Neural progenitor cell (in vitro differentiated cells): ENCODE results near the gene SLC39A10. TPM values are rescaled to one million over a fixed set of nuclear protein-coding genes. Genes with fewer than 3 reads are reported as not detected.

Experiments used
- DNase-seq: peaks from one replicate; pipeline ENCODE4 v3.0.0-alpha.2; 2016; ENCODE audit warnings: low spot score
- H2AFZ ChIP-seq: fragments of 200-600 bp; sonication (generic); replicated peaks from 2 replicates; pipeline ENCODE4 v1.6.1; 2016; ENCODE audit warnings: antibody characterized with exemption
- H3F3A ChIP-seq: fragments of 200-600 bp; sonication (generic); 2 replicates; pipeline ENCODE4 v1.6.1; 2016; ENCODE audit warnings: antibody characterized with exemption, low read depth
- H3K27ac ChIP-seq: fragments of 200-600 bp; sonication (generic); 2 replicates; pipeline ENCODE4 v1.5.1; 2016; ENCODE audit warnings: mild to moderate bottlenecking
- H3K27me3 ChIP-seq: fragments of 200-600 bp; sonication (generic); 2 replicates; pipeline ENCODE4 v1.6.1; 2016; ENCODE audit warnings: mild to moderate bottlenecking, moderate library complexity
- H3K36me3 ChIP-seq: fragments of 200-600 bp; sonication (generic); 2 replicates; pipeline ENCODE4 v1.5.1; 2016
- H3K4me1 ChIP-seq: fragments of 200-600 bp; sonication (generic); 2 replicates; pipeline ENCODE4 v1.6.1; 2016; ENCODE audit warnings: mixed run types
- H3K4me2 ChIP-seq: fragments of 200-600 bp; sonication (generic); 2 replicates; pipeline ENCODE4 v1.6.1; 2016
- H3K4me3 ChIP-seq: fragments of 200-600 bp; sonication (generic); 2 replicates; pipeline ENCODE4 v1.5.1; 2016
- H3K79me2 ChIP-seq: fragments of 200-600 bp; sonication (generic); 2 replicates; pipeline ENCODE4 v1.6.1; 2016; ENCODE audit warnings: low read depth
- H3K9ac ChIP-seq: fragments of 200-600 bp; sonication (generic); 2 replicates; pipeline ENCODE4 v1.6.1; 2016
- H3K9me3 ChIP-seq: fragments of 200-600 bp; sonication (generic); 2 replicates; pipeline ENCODE4 v1.5.1; 2016; ENCODE audit warnings: low read depth
- H4K20me1 ChIP-seq: fragments of 200-600 bp; sonication (generic); 2 replicates; pipeline ENCODE4 v1.6.1; 2016; ENCODE audit warnings: low read depth
- H3K27ac Mint-ChIP-seq: 3 replicates; pipeline ENCODE4 v1.8.0; 2021; ENCODE audit warnings: mixed read lengths
- H3K27me3 Mint-ChIP-seq: 2 replicates; pipeline ENCODE4 v1.8.0; 2022; ENCODE audit warnings: low read depth, mild to moderate bottlenecking, inconsistent platforms, moderate library complexity, mixed read lengths; ENCODE audit not compliant: insufficient read depth
- H3K36me3 Mint-ChIP-seq: 3 replicates; pipeline ENCODE4 v1.8.0; 2021; ENCODE audit warnings: mixed read lengths
- H3K4me1 Mint-ChIP-seq: 3 replicates; pipeline ENCODE4 v1.8.0; 2021; ENCODE audit warnings: mixed read lengths
- H3K4me3 Mint-ChIP-seq: 3 replicates; pipeline ENCODE4 v1.8.0; 2021; ENCODE audit warnings: mild to moderate bottlenecking, moderate library complexity, mixed read lengths
- H3K9me3 Mint-ChIP-seq: 3 replicates; pipeline ENCODE4 v1.8.0; 2020; ENCODE audit warnings: mixed read lengths
- CTCF ChIP-seq: fragments of 200-600 bp; sonication (generic); IDR thresholded peaks from 2 replicates; pipeline ENCODE4 v1.5.1; 2017; ENCODE audit warnings: antibody characterized with exemption, mild to moderate bottlenecking
- EZH2 ChIP-seq: fragments of 200-600 bp; sonication (generic); IDR thresholded peaks from 2 replicates; pipeline ENCODE4 v1.6.1; 2017; ENCODE audit warnings: antibody characterized with exemption, mild to moderate bottlenecking, moderate library complexity
- EZH2phosphoT487 ChIP-seq: fragments of 200-600 bp; sonication (generic); IDR thresholded peaks from 2 replicates; pipeline ENCODE4 v1.6.1; 2017; ENCODE audit warnings: antibody characterized with exemption
- total RNA-seq: library from RNA; depleted of rRNA; stranded (reverse); fragments of >200 nt; gene quantifications from 2 replicates; pipeline ENCODE4 v1.2.3, GENCODE V29; 2015; ENCODE audit warnings: low replicate concordance

SLC39A10 gene
- total RNA-seq, 1 donor from 2014 or later, result 253 TPM

- H3K4me1 Mint-ChIP-seq, result no peaks in the 10 kb centered on the region
- no peak overlapping the region for H3K4me3 Mint-ChIP-seq
- TF ChIP-seq EZH2, result no peak
- TF ChIP-seq EZH2phosphoT487, result no peak
- no peak for TF ChIP-seq CTCF
- no peaks in the 10 kb centered on the region for H3K27me3 ChIP-seq
- H3K27ac Mint-ChIP-seq, result no peak overlapping the region
- no peak overlapping the region for H3K4me3 ChIP-seq
- H4K20me1 ChIP-seq, result no peaks in the 10 kb centered on the region
- H3K79me2 ChIP-seq, result no peaks in the 10 kb centered on the region
- H3K4me2 ChIP-seq, result no peak overlapping the region
- H3K27ac ChIP-seq, result no peak overlapping the region
- peaks cover 2% of the 10 kb centered on the region for H3K9me3 Mint-ChIP-seq
- no peak for DNase-seq
- H3K4me1 ChIP-seq, result peaks cover 11% of the 10 kb centered on the region
- no peaks in the 10 kb centered on the region for H3K36me3 ChIP-seq
- no peak overlapping the region for H2AFZ ChIP-seq
- H3F3A ChIP-seq, result no peaks in the 10 kb centered on the region
- H3K9ac ChIP-seq, result no peak overlapping the region
- H3K9me3 ChIP-seq, result peaks cover 4% of the 10 kb centered on the region
- peaks cover 3% of the 10 kb centered on the region for H3K27me3 Mint-ChIP-seq
- peaks cover 3% of the 10 kb centered on the region for H3K36me3 Mint-ChIP-seq
These were observed 101.8 kb downstream of the SLC39A10 start for GRCh38 chr2:195758846-195759245.

- Mint-ChIP-seq H3K9me3 (peaks cover 5% of the 10 kb centered on the region), H3K27me3 (peaks cover 3% of the 10 kb centered on the region), H3K36me3 (peaks cover 3% of the 10 kb centered on the region), H3K27ac (no peak overlapping the region), H3K4me3 (no peak overlapping the region), H3K4me1 (no peaks in the 10 kb centered on the region)
- Histone ChIP-seq H3F3A (no peaks in the 10 kb centered on the region), H2AFZ (no peak overlapping the region), H3K79me2 (no peaks in the 10 kb centered on the region), H3K36me3 (no peaks in the 10 kb centered on the region), H3K9ac (no peak overlapping the region), H3K27me3 (no peaks in the 10 kb centered on the region), H3K27ac (no peak overlapping the region), H3K4me1 (peaks cover 11% of the 10 kb centered on the region), H3K4me3 (no peak overlapping the region), H3K9me3 (peaks cover 4% of the 10 kb centered on the region), H3K4me2 (no peak overlapping the region), H4K20me1 (no peaks in the 10 kb centered on the region)
- TF ChIP-seq EZH2phosphoT487 (no peak), EZH2 (no peak), CTCF (no peak)
- DNase-seq, result no peak
These were observed 102.9 kb downstream of the SLC39A10 start for GRCh38 chr2:195759877-195760276.

- peaks cover 3% of the 10 kb centered on the region for H3K36me3 Mint-ChIP-seq
- Histone ChIP-seq H3K4me3 (no peak overlapping the region), H3K27ac (no peak overlapping the region), H3K4me1 (no peaks in the 10 kb centered on the region), H3K27me3 (no peaks in the 10 kb centered on the region), H3K79me2 (no peaks in the 10 kb centered on the region), H3K9ac (no peak overlapping the region), H2AFZ (no peak overlapping the region), H3K36me3 (no peaks in the 10 kb centered on the region), H3F3A (no peaks in the 10 kb centered on the region), H3K4me2 (no peak overlapping the region), H4K20me1 (no peaks in the 10 kb centered on the region), H3K9me3 (peaks cover 4% of the 10 kb centered on the region)
- no peaks in the 10 kb centered on the region for H3K4me1 Mint-ChIP-seq
- peaks cover 9% of the 10 kb centered on the region for H3K9me3 Mint-ChIP-seq
- H3K4me3 Mint-ChIP-seq, result no peak overlapping the region
- H3K27ac Mint-ChIP-seq, result no peak overlapping the region
- H3K27me3 Mint-ChIP-seq, result peaks cover 3% of the 10 kb centered on the region
- no peak for DNase-seq
- TF ChIP-seq CTCF, result no peak
- no peak for TF ChIP-seq EZH2phosphoT487
These were observed 106.8 kb downstream of the SLC39A10 start for GRCh38 chr2:195763866-195764265.
